CD14-positive monocyte (primary cell): Measurements from ENCODE around the gene C5orf58. TPM values are rescaled to one million over a fixed set of nuclear protein-coding genes. Genes with fewer than 3 reads are reported as not detected.

Experiments
- DNase-seq, 3 donors: peaks; one replicate each; pipeline ENCODE4 v3.0.0-alpha.2; 2011 to 2022
- H2AFZ ChIP-seq: 2 replicates; pipeline ENCODE4 v1.6.0; 2012; ENCODE audit warnings: mild to moderate bottlenecking, low read depth, low read length, inconsistent platforms; ENCODE audit not compliant: insufficient read depth, poor library complexity, severe bottlenecking
- H3K27ac ChIP-seq, 2 donors: 1 replicate in 1 of 2; 2 replicates in 1 of 2; pipeline ENCODE4 v1.5.1; 2012 to 2013; ENCODE audit warnings: low read length in 2 of 2, control low read depth in 1 of 2, inconsistent platforms in 1 of 2, low read depth in 1 of 2, mild to moderate bottlenecking in 1 of 2
- H3K27me3 ChIP-seq, 2 donors: one replicate each; pipeline versions ENCODE4 v1.6.0 to v1.6.1; 2011 to 2013; ENCODE audit warnings: low read length in 2 of 2; ENCODE audit not compliant: control insufficient read depth in 2 of 2, insufficient read depth in 2 of 2
- H3K36me3 ChIP-seq, 2 donors: replicated peaks in 1 of 2; 1 replicate in 1 of 2; 2 replicates in 1 of 2; pipeline versions ENCODE4 v1.5.1 to v1.6.1; 2012 to 2013; ENCODE audit warnings: low read length in 2 of 2, control low read depth in 1 of 2, inconsistent platforms in 1 of 2, mild to moderate bottlenecking in 1 of 2; ENCODE audit not compliant: insufficient read depth in 2 of 2, control insufficient read depth in 1 of 2
- H3K4me1 ChIP-seq, 2 donors: 1 replicate in 1 of 2; 2 replicates in 1 of 2; pipeline versions ENCODE4 v1.5.1 to v1.6.1; 2012 to 2013; ENCODE audit warnings: low read length in 2 of 2, control low read depth in 1 of 2, inconsistent platforms in 1 of 2, mild to moderate bottlenecking in 1 of 2, moderate library complexity in 1 of 2; ENCODE audit not compliant: insufficient read depth in 2 of 2, control insufficient read depth in 1 of 2
- H3K4me2 ChIP-seq: replicated peaks from 2 replicates; pipeline ENCODE3; 2012; ENCODE audit warnings: low read length, moderate library complexity, mild to moderate bottlenecking; ENCODE audit not compliant: poor library complexity, severe bottlenecking; ENCODE audit errors: extremely low read depth
- H3K4me3 ChIP-seq, 3 experiments: fragments of 200-600 bp in 1 of 3; sonication (generic) in 1 of 3; replicated peaks in 1 of 3; 1 replicate in 2 of 3; 2 replicates in 1 of 3; pipeline ENCODE4 v1.5.1; 2011 to 2013; ENCODE audit warnings: low read length in 3 of 3, mild to moderate bottlenecking in 3 of 3, control low read depth in 2 of 3, low read depth in 2 of 3, inconsistent platforms in 1 of 3, moderate library complexity in 1 of 3
- H3K79me2 ChIP-seq: 2 replicates; pipeline ENCODE4 v1.6.0; 2012; ENCODE audit warnings: mild to moderate bottlenecking, control low read depth, inconsistent platforms, low read length, moderate library complexity; ENCODE audit not compliant: insufficient read depth
- H3K9ac ChIP-seq: 2 replicates; pipeline ENCODE4 v1.6.0; 2017; ENCODE audit warnings: low read length, mild to moderate bottlenecking; ENCODE audit not compliant: insufficient read depth, poor library complexity, severe bottlenecking
- H3K9me3 ChIP-seq, 2 donors: replicated peaks in 1 of 2; 1 replicate in 1 of 2; 2 replicates in 1 of 2; pipeline versions ENCODE4 v1.5.1 to v1.6.1; 2012 to 2013; ENCODE audit warnings: low read length in 2 of 2, control low read depth in 1 of 2; ENCODE audit not compliant: control insufficient read depth in 1 of 2, insufficient read depth in 1 of 2
- H4K20me1 ChIP-seq: 2 replicates; pipeline ENCODE4 v1.6.0; 2012; ENCODE audit warnings: mild to moderate bottlenecking, low read length, control low read depth, moderate library complexity; ENCODE audit not compliant: insufficient read depth
- H3K27ac Mint-ChIP-seq, 7 donors: one replicate each; pipeline ENCODE4 v1.8.0; 2020; ENCODE audit warnings: mild to moderate bottlenecking in 7 of 7, mixed read lengths in 7 of 7, moderate library complexity in 6 of 7, inconsistent platforms in 2 of 7
- H3K27me3 Mint-ChIP-seq, 3 donors: one replicate each; pipeline ENCODE4 v1.8.0; 2021 to 2022; ENCODE audit warnings: low read depth in 3 of 3, mild to moderate bottlenecking in 3 of 3, mixed read lengths in 3 of 3, moderate library complexity in 3 of 3, inconsistent platforms in 1 of 3
- H3K36me3 Mint-ChIP-seq, 2 donors: one replicate each; pipeline ENCODE4 v1.8.0; 2020; ENCODE audit warnings: mixed read lengths in 2 of 2, inconsistent platforms in 1 of 2, mild to moderate bottlenecking in 1 of 2
- H3K4me1 Mint-ChIP-seq: one replicate; pipeline ENCODE4 v1.8.0; 2020; ENCODE audit warnings: mild to moderate bottlenecking, mixed read lengths
- H3K4me3 Mint-ChIP-seq, 2 donors: one replicate each; pipeline ENCODE4 v1.8.0; 2020; ENCODE audit warnings: mild to moderate bottlenecking in 2 of 2, mixed read lengths in 2 of 2, moderate library complexity in 1 of 2
- H3K9me3 Mint-ChIP-seq, 7 donors: one replicate each; pipeline ENCODE4 v1.8.0; 2020 to 2022; ENCODE audit warnings: mixed read lengths in 7 of 7, mild to moderate bottlenecking in 6 of 7, moderate library complexity in 6 of 7, inconsistent platforms in 2 of 7
- CTCF ChIP-seq: fragments of 200-600 bp; IDR thresholded peaks from one replicate; pipeline ENCODE4 v1.8.0; 2022; ENCODE audit warnings: antibody characterized with exemption, mild to moderate bottlenecking
- WGBS: methylation state at CpG from one replicate; pipeline ENCODE4 v1.1.5; 2013; ENCODE audit warnings: missing lambda C conversion rate; ENCODE audit not compliant: insufficient coverage; 5-methylcytosine and 5-hydroxymethylcytosine counted together
- intact Hi-C, 2 donors: fragments of 100-400 bp; cut with micrococcal nuclease; formaldehyde crosslinking; loops; one replicate each; pipeline versions ENCODE4 v1.15.0 to v1.15.1; 2023
- polyA plus RNA-seq, 3 donors: library from polyadenylated mRNA; depleted of rRNA in 1 of 3; unstranded in 2 of 3; stranded (reverse) in 1 of 3; fragments of 300-500 nt in 2 of 3; fragments of >200 nt in 1 of 3; fragmentation: Illumina TruSeq in 2 of 3; gene quantifications; 1 replicate in 2 of 3; 2 replicates in 1 of 3; pipeline ENCODE4 v1.2.3, GENCODE V29; 2012 to 2021

The C5orf58 gene
- polyA plus RNA-seq, 3 donors: 0.46 TPM; not detected in 2

GRCh38 chr5:170252720-170253350, 20.1 kb downstream of the C5orf58 start:
- Mint-ChIP-seq H3K4me1 (peaks cover 6% of the 10 kb centered on the region), H3K27me3 (peaks cover 0 to 1% (median 0%) of the 10 kb centered on the region in 3 donors), H3K9me3 (no peaks in the 10 kb centered on the region), H3K27ac (no peak overlapping the region), H3K4me3 (no peak overlapping the region), H3K36me3 (peaks cover 97 to 100% of the 10 kb centered on the region in 2 donors)
- intact Hi-C loops: no loop called here
- H3K4me1 ChIP-seq: peaks cover 0 to 4% of the 10 kb centered on the region in 2 donors
- DNase-seq: no peak
- H4K20me1 ChIP-seq: peaks cover 99% of the 10 kb centered on the region
- peak overlapping the region in 1 of 2 donors; percentile 18 for H3K27ac ChIP-seq
- H3K27me3 ChIP-seq: no peaks in the 10 kb centered on the region
- peaks cover 5% of the 10 kb centered on the region for H3K79me2 ChIP-seq
- TF ChIP-seq CTCF: no peak
- no peak overlapping the region for H3K4me3 ChIP-seq
- no peak overlapping the region for H2AFZ ChIP-seq
- H3K4me2 ChIP-seq: no peak overlapping the region
- no CpG with 5 or more reads among the region's 9 CpGs for WGBS
- H3K9me3 ChIP-seq: no peaks in the 10 kb centered on the region
- H3K36me3 ChIP-seq: peaks cover 99% of the 10 kb centered on the region in 2 donors
- no peak overlapping the region for H3K9ac ChIP-seq

GRCh38 chr5:170254056-170254455, 21.3 kb downstream of the C5orf58 start:
- Histone ChIP-seq H3K27ac (no peak overlapping the region), H3K4me2 (no peak overlapping the region), H4K20me1 (peaks cover 99% of the 10 kb centered on the region), H3K36me3 (peaks cover 99% of the 10 kb centered on the region in 2 donors), H3K79me2 (peaks cover 5% of the 10 kb centered on the region), H2AFZ (no peak overlapping the region), H3K4me1 (peaks cover 0 to 4% of the 10 kb centered on the region in 2 donors), H3K9me3 (no peaks in the 10 kb centered on the region), H3K9ac (no peak overlapping the region), H3K27me3 (no peaks in the 10 kb centered on the region), H3K4me3 (no peak overlapping the region)
- peaks cover 96 to 100% of the 10 kb centered on the region in 2 donors for H3K36me3 Mint-ChIP-seq
- intact Hi-C loops: no loop called here
- H3K27me3 Mint-ChIP-seq: peaks cover 0 to 1% (median 0%) of the 10 kb centered on the region in 3 donors
- H3K4me3 Mint-ChIP-seq: no peak overlapping the region
- H3K9me3 Mint-ChIP-seq: no peaks in the 10 kb centered on the region
- 100% methylated on average over 3 of the region's 8 CpGs for WGBS
- peak overlapping the region in 1 of 7 donors; percentile 42 for H3K27ac Mint-ChIP-seq
- TF ChIP-seq CTCF: no peak
- DNase-seq: no peak
- H3K4me1 Mint-ChIP-seq: peaks cover 6% of the 10 kb centered on the region
